Mammary epithelial cell (primary cell): ENCODE measurements around the gene S100B.

Source experiments
- EZH2 ChIP-seq: IDR thresholded peaks from 2 replicates; pipeline ENCODE4 v1.6.1; 2012; ENCODE audit warnings: low read length, inconsistent platforms, borderline replicate concordance
- TF ChIP-seq, protein P1 (sequence below), 2 donors: IDR thresholded peaks in 1 of 2; conservative IDR thresholded peaks in 1 of 2; 2 replicates each; pipeline ENCODE4 v1.5.1; 2011 to 2012; ENCODE audit warnings: inconsistent platforms in 2 of 2, low read length in 2 of 2, mild to moderate bottlenecking in 2 of 2, control low read depth in 1 of 2, low read depth in 1 of 2; ENCODE audit not compliant: insufficient read depth in 1 of 2; ENCODE audit errors: extremely low read depth in 1 of 2

DNA sequence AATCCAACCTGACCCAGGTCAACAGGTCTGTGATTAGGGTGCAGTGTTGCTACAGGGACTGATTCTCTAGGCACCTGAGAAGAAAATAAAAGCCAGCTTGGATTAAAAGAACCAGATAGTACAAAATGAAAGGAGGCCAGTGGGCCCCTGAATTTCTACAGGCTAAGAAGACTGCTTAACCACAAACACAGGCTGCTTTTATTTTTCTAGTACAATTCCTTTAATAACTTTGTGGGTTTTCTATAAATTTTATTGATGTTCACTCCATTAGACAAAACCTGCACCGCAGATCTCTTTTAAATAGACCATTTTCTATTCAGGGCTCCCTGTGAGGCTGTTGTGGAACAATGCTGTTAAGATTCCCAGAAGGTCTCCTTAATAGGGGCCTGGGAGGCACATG is 20.9 kb upstream of the S100B start:
- TF ChIP-seq, protein P1, sequence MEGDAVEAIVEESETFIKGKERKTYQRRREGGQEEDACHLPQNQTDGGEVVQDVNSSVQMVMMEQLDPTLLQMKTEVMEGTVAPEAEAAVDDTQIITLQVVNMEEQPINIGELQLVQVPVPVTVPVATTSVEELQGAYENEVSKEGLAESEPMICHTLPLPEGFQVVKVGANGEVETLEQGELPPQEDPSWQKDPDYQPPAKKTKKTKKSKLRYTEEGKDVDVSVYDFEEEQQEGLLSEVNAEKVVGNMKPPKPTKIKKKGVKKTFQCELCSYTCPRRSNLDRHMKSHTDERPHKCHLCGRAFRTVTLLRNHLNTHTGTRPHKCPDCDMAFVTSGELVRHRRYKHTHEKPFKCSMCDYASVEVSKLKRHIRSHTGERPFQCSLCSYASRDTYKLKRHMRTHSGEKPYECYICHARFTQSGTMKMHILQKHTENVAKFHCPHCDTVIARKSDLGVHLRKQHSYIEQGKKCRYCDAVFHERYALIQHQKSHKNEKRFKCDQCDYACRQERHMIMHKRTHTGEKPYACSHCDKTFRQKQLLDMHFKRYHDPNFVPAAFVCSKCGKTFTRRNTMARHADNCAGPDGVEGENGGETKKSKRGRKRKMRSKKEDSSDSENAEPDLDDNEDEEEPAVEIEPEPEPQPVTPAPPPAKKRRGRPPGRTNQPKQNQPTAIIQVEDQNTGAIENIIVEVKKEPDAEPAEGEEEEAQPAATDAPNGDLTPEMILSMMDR (conservative IDR thresholded peaks at IDR 0.05 in 1 of 2, IDR thresholded peaks at IDR 0.05 in 1 of 2; ENCODE audit: extremely low read depth in 1 of 2, insufficient read depth in 1 of 2, low read depth in 1 of 2, low read length in 2 of 2) = no peak
- no peak for TF ChIP-seq EZH2
